NB4 (cell line): ENCODE data around the gene SLC35F1.

Experiments used
- DNase-seq: peaks from one replicate; pipeline ENCODE4 v3.0.0; 2010; ENCODE audit warnings: low read depth
- H3K4me3 ChIP-seq: one replicate; pipeline ENCODE4 v1.5.1; 2011; ENCODE audit warnings: mild to moderate bottlenecking, low read depth, low read length, moderate library complexity
- CTCF ChIP-seq: IDR thresholded peaks from one replicate; pipeline ENCODE4 v1.5.1; 2012; ENCODE audit warnings: low read depth, low read length
- MAX ChIP-seq: IDR thresholded peaks from 2 replicates; pipeline ENCODE4 v1.6.1; 2011; ENCODE audit warnings: low read depth, low read length
- MYC ChIP-seq: IDR thresholded peaks from 2 replicates; pipeline ENCODE4 v1.6.1; 2011; ENCODE audit warnings: low read depth, low read length
- POLR2A ChIP-seq: IDR thresholded peaks from 2 replicates; pipeline ENCODE4 v1.6.1; 2011; ENCODE audit warnings: mild to moderate bottlenecking; ENCODE audit not compliant: insufficient read length; ENCODE audit errors: extremely low read depth

SLC35F1 gene

DNA sequence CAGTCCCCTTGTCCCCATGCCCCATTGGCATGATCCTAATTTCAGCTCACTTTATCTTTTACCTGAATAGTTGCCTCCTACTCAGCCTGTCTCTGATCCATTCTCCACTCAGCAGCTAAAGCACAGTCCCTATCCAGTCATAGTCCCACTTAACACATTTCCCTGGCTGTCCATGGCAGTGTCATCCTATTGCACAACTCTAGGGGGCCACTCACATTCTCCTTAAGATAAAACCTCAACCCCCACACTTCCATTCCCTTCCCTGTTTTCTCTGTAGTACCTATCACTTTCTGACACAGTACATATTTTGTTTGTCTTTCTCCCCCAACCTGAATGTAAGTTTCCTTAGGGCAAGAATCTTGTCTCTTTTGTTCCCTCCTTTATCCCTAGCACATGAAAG, 420.2 kb downstream of the SLC35F1 start:
- TF ChIP-seq MYC (no peak), POLR2A (no peak), CTCF (no peak), MAX (no peak)
- H3K4me3 ChIP-seq = no peak overlapping the region
- no peak for DNase-seq

DNA sequence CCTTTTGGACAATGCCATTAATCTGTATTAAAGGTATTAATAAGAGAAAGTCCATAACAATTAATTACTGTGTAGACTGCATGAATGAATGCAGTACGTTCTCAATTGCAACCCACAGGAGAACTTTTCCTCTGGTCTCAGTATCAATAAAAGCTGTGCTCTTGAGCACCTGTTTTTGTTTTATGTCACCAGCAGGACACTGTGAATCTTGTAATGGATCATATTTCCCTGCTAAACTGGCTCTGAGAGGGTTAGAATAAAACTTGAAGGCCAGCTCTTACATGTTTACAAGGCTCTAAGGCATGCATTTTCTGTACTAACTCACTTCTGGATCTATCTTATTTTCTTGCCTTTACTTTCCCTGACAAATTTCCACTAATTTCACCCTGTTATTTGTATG, 426.7 kb downstream of the SLC35F1 start:
- DNase-seq = no peak
- no peak for TF ChIP-seq POLR2A
- TF ChIP-seq MAX = no peak
- no peak for TF ChIP-seq CTCF
- no peak for TF ChIP-seq MYC
- no peak overlapping the region for H3K4me3 ChIP-seq

GRCh38 chr6:118334634-118335033, 427.6 kb downstream of the SLC35F1 start:
- no peak for DNase-seq
- no peak for TF ChIP-seq POLR2A
- no peak for TF ChIP-seq MAX
- TF ChIP-seq MYC = no peak
- TF ChIP-seq CTCF = no peak
- H3K4me3 ChIP-seq = no peak overlapping the region

DNA sequence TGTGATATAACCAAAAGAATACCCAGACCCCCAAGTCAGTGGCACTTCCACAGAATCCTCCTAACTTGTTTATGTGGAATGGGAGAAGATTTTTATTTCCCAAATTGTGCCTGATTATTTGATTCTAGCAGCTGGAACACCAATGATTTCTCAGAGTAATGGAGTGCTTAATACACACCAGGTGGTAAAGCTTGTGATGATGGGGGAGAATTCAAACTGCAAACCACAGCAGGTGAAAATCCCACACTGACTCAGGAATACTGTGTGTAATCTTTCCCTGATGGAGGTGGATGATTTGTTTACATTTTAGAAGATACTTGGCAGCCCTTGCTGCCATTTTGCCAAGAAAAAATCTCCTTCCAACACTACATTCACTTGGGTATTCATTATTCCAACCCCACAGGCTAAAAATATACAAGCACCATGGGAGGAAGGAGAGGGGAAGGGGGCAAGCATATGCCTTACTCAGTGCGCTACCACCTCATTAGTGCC, 428.3 kb downstream of the SLC35F1 start:
- TF ChIP-seq POLR2A (no peak), CTCF (no peak), MYC (no peak), MAX (no peak)

GRCh38 chr6:118344014-118344670, 437.1 kb downstream of the SLC35F1 start:
- TF ChIP-seq MAX = no peak
- TF ChIP-seq POLR2A = no peak
- TF ChIP-seq CTCF = no peak
- TF ChIP-seq MYC = no peak
- H3K4me3 ChIP-seq = no peak overlapping the region
- no peak for DNase-seq

More for the DNA sequence above, 428.3 kb downstream of the SLC35F1 start:
- H3K4me3 ChIP-seq = no peak overlapping the region
- no peak for DNase-seq
